ENCODE data around the gene WNT5B. TPM values are rescaled to one million over a fixed set of nuclear protein-coding genes. Genes with fewer than 3 reads are reported as not detected.
A peak's percentile ranks its signal among the peaks of the same experiment; 100 is the strongest.

The WNT5B gene
- total and polyA plus RNA-seq, 5 donors from 2014 or later = not detected

- H3K4me1 Mint-ChIP-seq = peaks cover 14 to 45% (median 33%) of the 10 kb centered on the region in 4 donors
- H3K36me3 Mint-ChIP-seq = no peaks in the 10 kb centered on the region
- Histone ChIP-seq H3K27ac (ENCODE audit: insufficient read depth, low read length, poor library complexity, severe bottlenecking) (peak overlapping the region; percentile 57), H3K9me3 (ENCODE audit: control insufficient read depth in 2 of 2, low read length in 2 of 2) (no peaks in the 10 kb centered on the region), H3K27me3 (ENCODE audit: control insufficient read depth, insufficient read depth, low read length) (no peaks in the 10 kb centered on the region), H3K36me3 (ENCODE audit: control insufficient read depth, insufficient read depth, low read length) (no peaks in the 10 kb centered on the region), H3K4me1 (ENCODE audit: control insufficient read depth, insufficient read depth, low read length, poor library complexity, severe bottlenecking) (peaks cover 13% of the 10 kb centered on the region), H3K4me3 (ENCODE audit: low read depth, low read length) (no peak overlapping the region)
- ATAC-seq (ENCODE audit: low read depth in 2 of 2) = peak; percentile 75 to 77
- H3K9me3 Mint-ChIP-seq = peaks cover 0 to 4% (median 0%) of the 10 kb centered on the region in 7 donors
- H3K27me3 Mint-ChIP-seq = peaks cover 5% of the 10 kb centered on the region
- peak; percentile 75 to 89 (median 78) for DNase-seq
- H3K4me3 Mint-ChIP-seq = peak overlapping the region; percentile 43 to 86 (median 74)
- H3K27ac Mint-ChIP-seq = peak overlapping the region; percentile 67 to 79 (median 75)
Measured at GRCh38 chr12:1661553-1662335, 32.7 kb downstream of the WNT5B start.

- Mint-ChIP-seq H3K27ac (peak overlapping the region; percentile 45 to 94 (median 81)), H3K4me1 (peaks cover 18 to 54% (median 42%) of the 10 kb centered on the region in 4 donors), H3K36me3 (no peaks in the 10 kb centered on the region), H3K4me3 (peak overlapping the region; percentile 79 to 84 (median 82)), H3K27me3 (peaks cover 8% of the 10 kb centered on the region), H3K9me3 (peaks cover 0 to 4% (median 2%) of the 10 kb centered on the region in 7 donors)
- H3K27ac ChIP-seq (ENCODE audit: insufficient read depth, low read length, poor library complexity, severe bottlenecking) = no peak overlapping the region
- H3K4me3 ChIP-seq (ENCODE audit: low read depth, low read length) = no peak overlapping the region
- DNase-seq = peak in 2 of 3 donors; percentile 13 to 26
- H3K9me3 ChIP-seq (ENCODE audit: control insufficient read depth in 2 of 2, low read length in 2 of 2) = no peaks in the 10 kb centered on the region
- ATAC-seq (ENCODE audit: low read depth in 2 of 2) = no peak
- no peaks in the 10 kb centered on the region for H3K36me3 ChIP-seq (ENCODE audit: control insufficient read depth, insufficient read depth, low read length)
- no peaks in the 10 kb centered on the region for H3K27me3 ChIP-seq (ENCODE audit: control insufficient read depth, insufficient read depth, low read length)
- H3K4me1 ChIP-seq (ENCODE audit: control insufficient read depth, insufficient read depth, low read length, poor library complexity, severe bottlenecking) = peaks cover 22% of the 10 kb centered on the region
Measured at GRCh38 chr12:1662761-1663439, 33.9 kb downstream of the WNT5B start.

GRCh38 chr12:1663440-1664132 is 34.6 kb downstream of the WNT5B start:
- Mint-ChIP-seq H3K36me3 (no peaks in the 10 kb centered on the region), H3K4me1 (peaks cover 18 to 59% (median 44%) of the 10 kb centered on the region in 4 donors)
- DNase-seq = no peak

GRCh38 chr12:1665366-1665765 is 36.3 kb downstream of the WNT5B start:
- peaks cover 0 to 4% (median 2%) of the 10 kb centered on the region in 7 donors for H3K9me3 Mint-ChIP-seq
- H3K27ac Mint-ChIP-seq = peak overlapping the region in 1 of 3 donors; percentile 39
- no peaks in the 10 kb centered on the region for H3K9me3 ChIP-seq (ENCODE audit: control insufficient read depth in 2 of 2, low read length in 2 of 2)
- no peaks in the 10 kb centered on the region for H3K36me3 ChIP-seq (ENCODE audit: control insufficient read depth, insufficient read depth, low read length)
- no peak for DNase-seq
- peaks cover 5% of the 10 kb centered on the region for H3K27me3 Mint-ChIP-seq
- H3K4me3 Mint-ChIP-seq = peak overlapping the region; percentile 43 to 88 (median 65)
- H3K27me3 ChIP-seq (ENCODE audit: control insufficient read depth, insufficient read depth, low read length) = no peaks in the 10 kb centered on the region
- peaks cover 34% of the 10 kb centered on the region for H3K4me1 ChIP-seq (ENCODE audit: control insufficient read depth, insufficient read depth, low read length, poor library complexity, severe bottlenecking)
- no peak overlapping the region for H3K4me3 ChIP-seq (ENCODE audit: low read depth, low read length)
- no peak overlapping the region for H3K27ac ChIP-seq (ENCODE audit: insufficient read depth, low read length, poor library complexity, severe bottlenecking)
- no peak for ATAC-seq (ENCODE audit: low read depth in 2 of 2)
- H3K36me3 Mint-ChIP-seq = no peaks in the 10 kb centered on the region
- peaks cover 18 to 65% (median 45%) of the 10 kb centered on the region in 4 donors for H3K4me1 Mint-ChIP-seq

More at GRCh38 chr12:1663440-1664132, 34.6 kb downstream of the WNT5B start:
- H3K9me3 ChIP-seq (ENCODE audit: control insufficient read depth in 2 of 2, low read length in 2 of 2) = no peaks in the 10 kb centered on the region
- no peaks in the 10 kb centered on the region for H3K27me3 ChIP-seq (ENCODE audit: control insufficient read depth, insufficient read depth, low read length)
- no peak overlapping the region for H3K27ac ChIP-seq (ENCODE audit: insufficient read depth, low read length, poor library complexity, severe bottlenecking)
- H3K27me3 Mint-ChIP-seq = peaks cover 8% of the 10 kb centered on the region
- H3K36me3 ChIP-seq (ENCODE audit: control insufficient read depth, insufficient read depth, low read length) = no peaks in the 10 kb centered on the region
- H3K27ac Mint-ChIP-seq = peak overlapping the region in 2 of 3 donors; percentile 45 to 81
- H3K4me1 ChIP-seq (ENCODE audit: control insufficient read depth, insufficient read depth, low read length, poor library complexity, severe bottlenecking) = peaks cover 29% of the 10 kb centered on the region
- H3K4me3 ChIP-seq (ENCODE audit: low read depth, low read length) = no peak overlapping the region
- H3K9me3 Mint-ChIP-seq = peaks cover 0 to 4% (median 2%) of the 10 kb centered on the region in 7 donors
- peak overlapping the region; percentile 79 to 84 (median 82) for H3K4me3 Mint-ChIP-seq
- no peak for ATAC-seq (ENCODE audit: low read depth in 2 of 2)

- peaks cover 0 to 4% (median 2%) of the 10 kb centered on the region in 7 donors for H3K9me3 Mint-ChIP-seq
- H3K4me1 Mint-ChIP-seq = peaks cover 18 to 66% (median 44%) of the 10 kb centered on the region in 4 donors
- Histone ChIP-seq H3K27me3 (ENCODE audit: control insufficient read depth, insufficient read depth, low read length) (no peaks in the 10 kb centered on the region), H3K27ac (ENCODE audit: insufficient read depth, low read length, poor library complexity, severe bottlenecking) (no peak overlapping the region), H3K36me3 (ENCODE audit: control insufficient read depth, insufficient read depth, low read length) (no peaks in the 10 kb centered on the region), H3K4me1 (ENCODE audit: control insufficient read depth, insufficient read depth, low read length, poor library complexity, severe bottlenecking) (peaks cover 34% of the 10 kb centered on the region), H3K4me3 (ENCODE audit: low read depth, low read length) (peak overlapping the region; percentile 34), H3K9me3 (ENCODE audit: control insufficient read depth in 2 of 2, low read length in 2 of 2) (no peaks in the 10 kb centered on the region)
- ATAC-seq (ENCODE audit: low read depth in 2 of 2) (no peak), DNase-seq (no peak)
- peaks cover 5% of the 10 kb centered on the region for H3K27me3 Mint-ChIP-seq
- H3K27ac Mint-ChIP-seq = no peak overlapping the region
- peak overlapping the region in 2 of 4 donors; percentile 6 to 44 for H3K4me3 Mint-ChIP-seq
- no peaks in the 10 kb centered on the region for H3K36me3 Mint-ChIP-seq
Measured at GRCh38 chr12:1666215-1666614, 37.2 kb downstream of the WNT5B start.

- Histone ChIP-seq H3K4me1 (ENCODE audit: control insufficient read depth, insufficient read depth, low read length, poor library complexity, severe bottlenecking) (peaks cover 30% of the 10 kb centered on the region), H3K36me3 (ENCODE audit: control insufficient read depth, insufficient read depth, low read length) (no peaks in the 10 kb centered on the region), H3K9me3 (ENCODE audit: control insufficient read depth in 2 of 2, low read length in 2 of 2) (no peaks in the 10 kb centered on the region), H3K27me3 (ENCODE audit: control insufficient read depth, insufficient read depth, low read length) (no peaks in the 10 kb centered on the region), H3K4me3 (ENCODE audit: low read depth, low read length) (peak overlapping the region; percentile 34), H3K27ac (ENCODE audit: insufficient read depth, low read length, poor library complexity, severe bottlenecking) (no peak overlapping the region)
- DNase-seq = peak in 1 of 3 donors; percentile 66
- ATAC-seq (ENCODE audit: low read depth in 2 of 2) = no peak
- Mint-ChIP-seq H3K9me3 (peaks cover 0 to 4% (median 2%) of the 10 kb centered on the region in 7 donors), H3K36me3 (no peaks in the 10 kb centered on the region), H3K27ac (peak overlapping the region; percentile 85 to 97 (median 88)), H3K4me3 (peak overlapping the region; percentile 3 to 86 (median 27)), H3K4me1 (peaks cover 18 to 66% (median 42%) of the 10 kb centered on the region in 4 donors), H3K27me3 (peaks cover 5% of the 10 kb centered on the region)
Measured at GRCh38 chr12:1666685-1667162, 37.7 kb downstream of the WNT5B start.
